HCT116 (cell line): ENCODE results near the gene PXYLP1.

Source experiments
- CEBPB ChIP-seq: IDR thresholded peaks from 2 replicates; pipeline ENCODE4 v1.6.1; 2012; ENCODE audit warnings: low read depth
- CTCF ChIP-seq, 3 experiments: fragments of 200-600 bp in 1 of 3; sonication (generic) in 1 of 3; IDR thresholded peaks in 2 of 3; conservative IDR thresholded peaks in 1 of 3; 2 replicates each; pipeline ENCODE4 v1.5.1; 2012 to 2017; ENCODE audit warnings: low read depth in 2 of 3, low read length in 2 of 3, antibody characterized with exemption in 1 of 3, borderline replicate concordance in 1 of 3, control low read depth in 1 of 3, mild to moderate bottlenecking in 1 of 3, mixed read lengths in 1 of 3, mixed run types in 1 of 3, moderate library complexity in 1 of 3; ENCODE audit not compliant: insufficient read depth in 1 of 3
- REST ChIP-seq: IDR thresholded peaks from 2 replicates; pipeline ENCODE4 v1.6.1; 2012; ENCODE audit warnings: low read depth

GRCh38 chr3:141183606-141184005 is 48.0 kb upstream of the PXYLP1 start:
- TF ChIP-seq CTCF (IDR thresholded peaks at IDR 0.05 in 2 of 3, conservative IDR thresholded peaks at IDR 0.05 in 1 of 3; ENCODE audit: borderline replicate concordance in 1 of 3, insufficient read depth in 1 of 3, low read depth in 2 of 3, low read length in 2 of 3) (no peak), REST (no peak), CEBPB (no peak)
